NT2/D1 (cell line): ENCODE measurements around the gene VTN.

Experiments used
- SUZ12 ChIP-seq: IDR thresholded peaks from 2 replicates; pipeline ENCODE4 v1.6.1; 2011; ENCODE audit not compliant: insufficient read length, insufficient read depth; ENCODE audit errors: extremely low read depth
- YY1 ChIP-seq: IDR thresholded peaks from 2 replicates; pipeline ENCODE4 v1.6.1; 2011; ENCODE audit not compliant: insufficient read length, insufficient read depth
- ZNF274 ChIP-seq: IDR thresholded peaks from 2 replicates; pipeline ENCODE4 v1.6.1; 2011; ENCODE audit warnings: mild to moderate bottlenecking, low read depth, low read length

DNA sequence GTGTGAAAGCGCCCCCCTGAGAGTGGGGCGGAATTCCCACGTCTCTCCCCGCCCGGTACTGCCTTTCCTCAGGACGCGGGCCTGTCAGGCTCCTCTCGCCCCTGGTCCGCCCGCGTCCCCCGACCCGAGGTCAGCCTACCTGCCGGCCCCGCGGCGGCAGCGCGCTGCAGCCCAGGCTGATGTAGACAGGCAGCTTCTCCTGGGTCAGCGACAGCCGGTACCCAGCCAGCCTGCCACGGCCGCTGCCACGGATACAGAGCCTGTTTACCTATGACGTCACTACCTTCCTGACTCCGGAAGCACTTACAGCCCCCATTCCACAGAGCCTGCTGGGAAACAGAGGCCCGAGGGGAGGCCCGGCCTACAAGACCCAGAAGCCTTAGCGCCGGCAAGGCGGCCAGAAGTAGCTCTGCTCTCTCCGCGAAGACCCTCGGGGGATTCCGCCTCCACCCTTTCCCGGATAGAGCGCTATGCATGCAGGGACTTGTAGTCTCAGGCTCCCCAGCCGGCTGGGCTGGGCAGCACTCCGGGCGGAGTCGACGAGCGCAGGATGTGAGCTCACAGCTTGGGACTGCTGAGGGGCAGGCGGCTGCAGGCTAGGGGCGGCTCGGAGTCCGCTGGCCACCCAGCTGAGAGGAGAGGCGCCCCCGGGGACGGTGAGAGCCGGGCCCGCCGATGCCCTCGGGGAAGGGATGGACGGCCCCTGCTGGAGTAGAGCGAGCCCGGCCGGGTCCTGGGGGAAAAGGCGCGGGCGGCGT lies 34.7 kb downstream of the VTN start, which contains the start of the genes IFT20 and TNFAIP1:
- TF ChIP-seq ZNF274 (no peak), YY1 (no peak), SUZ12 (no peak)
